GM19043 (cell line): ENCODE measurements around the gene DACT2.
"Not testable (repeated sequence)": the region's sequence is repeated elsewhere in the genome, so short reads cannot be mapped to it uniquely, and the experiment has no call there.

ENCODE experiments used
- ATAC-seq: cut with Tn5 transposase; IDR thresholded peaks from one replicate; pipeline ENCODE4 v1.9.1; 2021; ENCODE audit warnings: low read depth; ENCODE audit not compliant: unreplicated experiment

Gene DACT2

DNA sequence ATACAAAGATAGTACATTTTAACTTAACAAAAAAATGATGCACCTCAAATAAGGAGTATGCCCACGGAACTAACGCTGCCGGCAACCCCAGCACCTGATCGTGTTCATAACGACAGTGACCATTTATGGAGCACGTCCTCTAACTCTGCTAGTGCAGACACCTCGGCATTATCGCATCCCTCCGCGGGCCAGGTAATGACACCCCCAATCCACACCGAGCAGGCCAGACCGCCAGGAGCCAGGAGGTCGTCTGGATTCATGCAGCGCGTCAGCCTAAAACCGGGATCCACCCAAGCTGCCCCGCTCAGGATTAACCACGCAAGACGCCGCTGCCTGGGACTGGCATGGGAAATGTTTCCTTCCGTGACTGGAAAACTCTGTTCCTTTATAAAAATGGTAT, 34.1 kb downstream of the DACT2 start:
- ATAC-seq = no peak

DNA sequence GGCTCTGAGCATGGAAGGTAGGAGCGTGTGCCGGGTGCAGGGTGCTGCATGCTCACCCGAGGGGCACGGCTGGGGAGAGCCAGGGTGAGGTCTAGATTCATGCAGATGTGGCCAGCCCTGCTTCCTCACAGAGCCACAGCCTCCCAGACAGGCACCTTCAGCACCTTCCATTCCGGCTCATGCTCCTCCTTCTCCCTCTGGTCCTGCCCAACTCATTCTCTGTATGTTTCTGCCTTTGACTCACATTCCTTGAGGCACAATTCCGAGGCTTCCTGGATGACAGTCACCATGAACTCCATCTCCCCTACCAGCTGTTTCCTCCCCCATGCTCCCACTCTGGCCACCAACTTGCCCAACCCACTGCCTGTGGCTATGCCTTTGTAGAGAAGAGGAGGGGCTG, 35.4 kb downstream of the DACT2 start:
- ATAC-seq = no peak

- ATAC-seq = no peak
Measured at GRCh38 chr6:168283686-168284025, 35.9 kb downstream of the DACT2 start.

DNA sequence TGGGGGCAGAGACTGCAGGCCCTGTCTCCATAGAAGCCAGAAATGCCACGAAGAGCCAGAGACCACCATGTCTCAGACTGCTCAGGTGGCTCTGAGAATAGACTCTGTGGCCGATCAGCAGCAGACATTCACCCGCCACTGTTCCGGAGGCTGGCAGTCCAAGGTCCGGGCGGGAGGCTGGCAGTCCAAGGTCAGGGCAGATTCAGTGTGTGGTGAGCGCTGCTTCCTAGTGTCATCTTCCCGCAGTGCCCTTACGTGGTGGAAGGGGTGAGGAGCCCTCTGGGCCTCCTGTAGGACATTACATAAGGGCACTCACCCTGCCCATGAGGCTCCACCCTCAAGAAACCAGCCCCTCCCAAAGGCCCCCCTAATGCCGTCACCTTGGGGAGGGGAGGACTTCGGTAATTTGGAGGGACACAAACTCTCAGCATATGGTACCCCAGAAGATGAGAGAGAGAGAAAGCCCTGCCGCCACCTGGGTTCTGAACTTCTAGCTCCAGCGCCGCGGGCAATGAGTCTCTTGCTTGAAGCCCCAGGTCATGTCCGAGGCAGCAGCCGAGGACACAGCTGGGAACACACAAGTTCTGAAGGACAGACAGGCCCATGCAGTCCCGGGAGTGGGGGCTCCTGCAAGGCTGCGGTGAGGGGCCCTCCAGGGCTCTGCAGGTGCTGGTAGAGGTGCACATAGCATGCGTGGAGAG, 36.4 kb downstream of the DACT2 start:
- no peak for ATAC-seq

DNA sequence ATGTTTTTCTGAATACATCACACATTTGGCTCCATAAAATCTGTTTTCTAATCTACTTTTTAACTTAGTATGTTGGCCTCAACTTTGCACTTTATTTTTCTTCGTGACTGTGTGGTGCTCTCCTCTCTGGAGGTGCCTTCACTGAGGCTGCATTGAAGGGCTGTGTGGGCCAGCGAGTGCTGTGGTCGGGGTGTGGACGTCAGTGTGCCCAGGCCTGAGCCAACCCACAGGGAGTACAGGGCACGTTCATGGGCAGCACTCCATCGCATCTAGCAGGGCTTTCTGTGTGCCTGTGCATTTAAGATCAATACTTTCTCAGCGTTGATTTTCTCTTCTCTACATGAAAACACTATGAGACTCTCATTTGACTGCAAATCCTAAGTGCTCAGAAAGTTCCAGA, 37.8 kb downstream of the DACT2 start:
- ATAC-seq = no peak

DNA sequence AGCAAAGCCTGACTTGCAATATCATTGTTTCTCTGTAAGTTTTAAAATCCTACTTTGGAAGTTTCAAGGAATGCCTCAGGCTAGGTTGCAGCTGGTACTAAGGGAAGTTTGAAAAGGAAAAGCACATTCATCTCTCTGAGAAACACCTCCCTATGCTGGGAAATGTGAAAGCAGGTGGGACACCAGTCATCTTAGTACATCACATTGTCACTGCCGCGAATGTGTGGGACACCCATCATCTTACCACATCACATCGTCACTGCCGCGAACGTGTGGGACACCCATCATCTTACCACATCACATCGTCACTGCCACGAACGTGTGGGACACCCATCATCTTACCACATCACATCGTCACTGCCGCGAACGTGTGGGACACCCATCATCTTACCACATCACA, 38.3 kb downstream of the DACT2 start:
- not testable (repeated sequence) for ATAC-seq

DNA sequence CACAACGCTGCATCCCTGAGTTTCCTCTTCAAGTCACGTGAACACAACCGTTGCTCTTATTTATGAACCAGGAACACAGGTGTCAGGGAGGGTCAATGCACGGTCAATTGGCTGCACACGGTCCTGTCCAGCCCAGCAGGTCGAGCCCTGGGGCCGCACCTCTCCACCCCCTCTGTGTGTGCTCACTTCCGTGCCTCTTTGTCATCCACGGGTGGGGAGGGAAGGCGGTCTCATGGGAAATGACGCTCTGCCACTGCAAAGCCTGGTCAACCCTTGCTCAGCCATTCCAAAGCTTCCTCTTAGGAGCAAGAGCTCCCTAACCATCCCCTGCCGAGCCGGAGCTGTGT, 38.7 kb downstream of the DACT2 start:
- no peak for ATAC-seq

DNA sequence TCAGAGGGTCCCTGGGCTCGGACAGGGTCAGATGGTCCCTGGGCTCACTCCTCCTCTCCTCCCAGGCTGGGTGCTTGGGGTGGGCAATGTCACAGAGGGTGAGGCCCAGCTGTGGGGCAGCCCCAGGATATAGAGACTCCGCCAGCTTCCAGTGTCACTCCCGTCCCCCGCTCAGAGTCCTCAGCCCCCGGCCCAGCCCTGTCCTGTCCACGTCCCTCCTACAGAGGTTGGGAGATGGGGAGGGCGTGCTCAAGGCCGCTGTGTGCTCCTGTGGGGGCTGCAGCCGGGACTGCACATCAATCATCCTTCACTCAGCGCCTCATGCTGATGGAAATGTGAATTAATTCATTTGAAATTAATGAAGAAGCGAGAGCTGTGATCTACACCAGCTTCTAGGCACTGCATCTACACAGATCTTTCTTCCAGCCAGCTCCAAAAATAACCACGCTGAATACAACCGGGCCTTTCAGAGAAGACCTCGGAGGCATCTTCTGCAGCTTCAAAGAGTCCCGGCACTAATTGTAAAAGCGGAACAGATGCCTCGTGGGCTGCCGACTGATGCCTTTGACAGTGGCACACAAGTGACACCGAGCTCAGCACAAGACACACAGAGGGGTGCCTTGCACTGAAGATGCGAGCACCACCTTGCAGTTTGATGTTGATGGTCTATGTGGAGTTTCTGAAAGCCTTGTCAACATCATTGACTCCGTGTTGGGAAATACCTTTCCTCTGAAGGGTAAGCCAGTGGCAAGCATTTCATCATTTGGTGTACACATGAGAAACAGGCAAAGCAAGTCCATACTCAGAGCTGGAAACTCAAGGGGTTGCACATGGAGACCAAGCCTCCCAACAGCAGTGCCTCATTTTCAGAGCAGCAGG, 39.3 kb downstream of the DACT2 start:
- ATAC-seq = no peak

- ATAC-seq = no peak
Measured at GRCh38 chr6:168279403-168279935, 40.1 kb downstream of the DACT2 start.

GRCh38 chr6:168278904-168279303, 40.7 kb downstream of the DACT2 start:
- ATAC-seq = no peak

DNA sequence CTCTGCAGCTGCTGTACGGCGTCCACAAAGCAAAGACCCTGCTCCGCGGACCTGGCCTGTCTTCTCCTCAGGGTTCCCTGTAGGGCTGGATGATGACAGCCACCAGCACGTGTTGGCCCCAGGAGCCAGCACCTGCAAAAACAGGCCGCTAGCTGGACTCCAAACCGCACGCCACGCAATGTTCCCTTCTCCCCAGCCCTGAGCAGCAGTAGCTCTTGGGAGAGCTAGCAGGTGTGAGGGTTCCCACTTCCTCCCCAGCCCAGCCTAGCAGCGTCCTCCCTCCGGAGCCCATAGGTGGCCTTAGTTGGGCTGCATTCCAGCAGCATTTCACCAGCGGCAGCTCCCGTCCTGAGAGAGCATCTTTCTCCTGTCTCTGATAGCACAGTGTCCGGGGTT, 42.3 kb downstream of the DACT2 start:
- ATAC-seq = no peak

DNA sequence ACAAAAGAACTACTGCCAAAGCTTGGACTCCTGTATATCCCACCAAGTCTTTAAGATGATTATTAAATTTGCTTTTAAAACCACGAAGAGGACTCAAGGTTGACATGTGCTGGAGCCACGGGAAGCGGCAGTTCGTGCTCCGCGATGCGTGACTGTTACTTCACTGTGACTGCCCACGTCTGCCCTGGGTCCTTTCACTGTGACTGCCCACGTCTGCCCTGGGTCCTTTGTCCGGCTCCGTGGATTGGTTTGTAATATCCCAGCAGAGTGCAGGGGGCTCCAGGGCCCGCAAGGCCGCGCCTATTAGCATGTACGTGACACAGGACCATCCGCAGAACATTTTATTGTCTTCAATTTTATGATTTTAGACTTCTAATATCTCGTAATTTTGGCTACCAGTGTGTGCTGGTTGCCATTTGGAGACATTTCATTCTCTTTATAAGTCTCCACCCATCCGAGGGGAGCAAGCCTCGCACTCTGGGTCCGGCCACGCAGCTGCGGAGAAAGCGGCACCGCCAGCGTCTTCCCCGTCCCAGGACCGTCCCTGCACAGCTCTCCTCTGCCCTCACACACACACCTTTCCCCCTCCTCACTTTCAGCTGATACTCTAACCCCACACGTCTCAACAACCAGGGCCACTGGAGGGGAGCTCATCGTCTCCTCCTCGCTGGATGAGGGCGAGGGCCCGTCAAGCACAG, 42.9 kb downstream of the DACT2 start:
- ATAC-seq = no peak

DNA sequence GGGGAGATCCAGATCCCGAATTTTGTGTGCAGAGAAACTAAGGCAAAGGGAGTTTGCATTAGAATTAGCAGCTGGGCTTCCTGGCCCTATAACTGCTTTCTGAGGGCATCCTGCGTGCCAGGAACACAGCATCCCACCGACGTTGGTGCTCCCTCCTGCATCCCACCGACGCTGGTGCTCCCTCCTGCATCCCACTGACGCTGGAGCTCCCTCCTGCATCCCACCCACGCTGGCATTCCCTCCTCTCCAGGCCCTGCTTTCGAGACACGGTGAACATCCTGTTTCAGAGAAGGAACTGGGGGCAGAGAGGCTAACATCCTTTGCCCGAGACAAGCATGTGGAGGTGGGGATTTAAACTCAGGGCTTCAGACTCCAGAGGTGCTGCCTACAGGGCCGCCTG, 44.4 kb downstream of the DACT2 start:
- no peak for ATAC-seq

DNA sequence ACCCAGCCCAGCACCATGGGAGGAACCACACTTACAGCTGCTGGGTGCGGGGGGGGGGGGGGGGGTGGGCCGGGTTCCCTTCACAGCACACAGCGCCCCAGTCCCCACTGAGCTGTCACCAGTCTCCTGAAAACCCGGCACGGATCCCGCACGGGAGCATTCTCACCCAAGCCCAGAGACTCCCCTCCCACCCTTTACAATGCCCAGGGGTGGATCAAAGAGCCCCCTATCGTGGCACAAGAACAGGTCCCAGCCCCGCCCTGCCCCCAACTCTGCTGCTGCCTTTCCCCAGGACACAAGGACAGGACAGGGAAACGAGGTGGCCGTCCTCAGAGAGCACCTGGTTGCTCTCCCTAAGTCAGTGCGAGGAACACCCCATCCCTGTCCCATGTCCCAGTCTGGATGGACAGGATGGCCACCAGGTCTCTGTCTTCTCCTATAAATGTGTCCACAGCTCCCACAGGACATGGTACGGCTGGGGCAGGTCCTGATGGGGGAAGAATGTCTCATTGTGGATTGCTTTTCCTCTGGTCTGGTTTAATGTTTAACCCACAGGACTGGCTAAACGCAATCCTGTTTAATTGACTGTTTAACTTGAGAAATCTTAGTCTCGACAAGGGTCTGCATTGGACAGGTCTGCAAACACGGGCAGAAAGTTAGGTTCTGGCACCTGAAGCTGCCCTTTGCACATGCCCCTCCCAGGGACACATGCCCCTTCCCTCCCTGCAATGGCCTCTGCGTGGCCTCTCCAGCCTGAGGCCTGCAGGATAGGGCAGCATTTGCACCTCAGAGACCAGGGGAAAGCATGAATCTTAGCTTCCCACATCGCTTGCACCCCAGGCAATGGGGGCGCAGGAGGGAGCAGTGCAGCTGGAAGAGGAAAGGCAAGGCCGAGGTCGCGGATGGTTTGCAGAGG, 45.3 kb downstream of the DACT2 start:
- no peak for ATAC-seq

GRCh38 chr6:168273441-168274036, 46.0 kb downstream of the DACT2 start:
- no peak for ATAC-seq

DNA sequence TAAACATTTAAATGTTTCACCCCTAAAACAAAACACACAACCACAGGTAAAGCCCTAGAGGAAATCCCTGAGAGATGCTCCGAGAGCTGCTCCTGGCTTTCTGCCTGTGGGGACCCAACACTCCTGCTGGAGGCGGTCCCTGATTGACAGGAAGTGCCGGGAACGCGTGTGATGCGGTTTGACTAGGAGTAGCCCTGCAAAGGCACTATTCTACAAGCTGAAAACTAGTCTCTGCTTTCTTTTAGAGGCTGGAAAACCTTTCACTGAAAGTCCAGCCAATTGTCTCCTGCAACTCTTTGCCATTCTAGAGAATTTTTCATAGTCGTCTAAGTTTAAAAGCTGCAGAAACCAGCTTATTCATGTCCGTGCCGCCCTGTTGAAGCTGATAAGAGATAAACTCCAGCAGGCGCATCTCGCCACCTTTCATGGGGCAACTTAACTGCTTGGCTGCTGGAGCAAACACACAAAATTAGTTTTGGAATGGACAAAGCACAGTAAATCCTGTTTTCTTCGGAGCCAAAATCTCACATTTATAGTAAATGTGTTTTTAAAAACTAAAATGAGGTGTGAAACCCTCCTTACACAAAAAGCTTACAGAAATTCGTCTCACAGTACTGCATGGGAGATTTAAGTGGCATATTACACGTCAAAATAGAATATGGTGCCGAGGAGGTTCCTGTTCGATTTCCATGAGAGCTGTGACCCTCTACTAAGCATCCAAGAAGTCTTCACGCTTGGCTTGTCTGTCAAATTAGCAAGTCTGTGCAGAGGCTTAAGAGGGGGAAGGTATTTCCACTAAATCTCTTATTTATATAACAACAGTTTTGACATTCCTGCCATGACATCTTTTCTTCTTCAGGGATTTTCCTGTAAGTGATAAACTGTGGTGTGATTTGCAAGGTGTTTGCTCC, 46.9 kb downstream of the DACT2 start:
- no peak for ATAC-seq

DNA sequence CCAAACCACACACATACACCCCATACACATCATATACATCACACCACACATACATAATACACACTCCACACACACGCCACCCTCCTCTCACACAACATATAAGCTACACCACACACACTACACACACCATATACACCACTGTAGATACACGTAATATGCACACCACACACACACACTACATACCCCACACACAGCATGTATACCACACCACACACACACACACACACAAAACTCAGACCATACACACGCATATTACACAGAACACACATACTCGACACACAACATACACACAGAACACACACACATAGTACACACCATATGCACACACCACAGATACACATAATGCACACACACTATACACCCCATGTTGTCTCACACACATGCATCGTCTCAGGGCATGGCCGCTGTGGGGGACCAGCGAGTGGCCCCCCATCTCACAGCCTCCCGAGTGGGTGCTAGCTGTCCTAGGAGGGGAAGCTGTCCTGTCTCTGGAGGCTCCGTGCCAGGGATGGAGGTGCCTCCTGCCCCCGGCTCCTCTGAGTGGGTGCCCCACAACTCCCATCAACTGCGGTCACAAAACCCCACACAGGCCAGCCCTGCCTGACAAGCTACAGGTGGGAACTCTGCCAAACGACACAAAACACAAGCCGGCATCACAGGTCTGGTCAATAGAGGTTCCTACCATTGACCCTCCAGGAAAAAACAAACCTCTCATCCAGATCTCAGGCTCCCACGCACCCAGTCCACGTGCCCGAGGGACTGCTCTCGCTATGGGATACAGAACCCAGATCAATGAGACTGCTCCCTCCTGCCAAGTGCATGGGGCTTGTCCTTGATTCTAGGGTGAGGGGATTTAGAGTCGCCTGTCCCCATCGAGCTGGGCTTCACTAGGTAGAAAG, 49.1 kb downstream of the DACT2 start:
- ATAC-seq = no peak
